Measurements from ENCODE around the gene HERC4. TPM values are rescaled to one million over a fixed set of nuclear protein-coding genes. Genes with fewer than 3 reads are reported as not detected.

Gene HERC4
- total RNA-seq, 1 donor from 2014 or later, result 42.3 TPM

GRCh38 chr10:68105820-68106219, 30.7 kb upstream of the HERC4 start:
- Mint-ChIP-seq H3K27ac (no peak overlapping the region), H3K36me3 (ENCODE audit: low read depth) (no peaks in the 10 kb centered on the region), H3K9me3 (no peaks in the 10 kb centered on the region), H3K27me3 (ENCODE audit: insufficient read depth) (peaks cover 7% of the 10 kb centered on the region), H3K4me3 (no peak overlapping the region), H3K4me1 (ENCODE audit: low read depth) (no peaks in the 10 kb centered on the region)
- no peak for DNase-seq (ENCODE audit: low spot score)
- intact Hi-C loops (cut with micrococcal nuclease), result no loop called here

DNA sequence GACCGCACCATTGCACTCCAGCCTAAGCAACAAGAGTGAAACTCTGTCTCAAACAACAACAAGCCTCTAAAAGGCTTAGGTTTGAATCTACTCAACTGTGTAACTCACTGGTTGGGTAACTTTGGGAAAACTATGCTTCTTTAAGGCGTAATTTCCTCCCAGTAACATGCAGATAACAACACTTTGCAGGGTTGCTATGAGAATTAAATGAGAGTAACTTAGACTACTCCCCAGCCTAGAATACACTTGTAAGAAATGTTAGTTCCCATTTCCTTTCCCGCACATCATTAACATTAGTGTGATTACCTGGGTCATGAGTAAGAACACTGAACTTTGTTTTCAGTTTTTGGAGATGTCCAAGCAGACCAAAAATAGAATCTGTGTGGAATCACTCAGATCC, 28.8 kb upstream of the HERC4 start:
- intact Hi-C loops (cut with micrococcal nuclease), result no loop called here
- Mint-ChIP-seq H3K9me3 (no peaks in the 10 kb centered on the region), H3K4me1 (ENCODE audit: low read depth) (no peaks in the 10 kb centered on the region), H3K36me3 (ENCODE audit: low read depth) (no peaks in the 10 kb centered on the region), H3K27me3 (ENCODE audit: insufficient read depth) (peaks cover 7% of the 10 kb centered on the region), H3K27ac (no peak overlapping the region), H3K4me3 (no peak overlapping the region)
- no peak for DNase-seq (ENCODE audit: low spot score)

DNA sequence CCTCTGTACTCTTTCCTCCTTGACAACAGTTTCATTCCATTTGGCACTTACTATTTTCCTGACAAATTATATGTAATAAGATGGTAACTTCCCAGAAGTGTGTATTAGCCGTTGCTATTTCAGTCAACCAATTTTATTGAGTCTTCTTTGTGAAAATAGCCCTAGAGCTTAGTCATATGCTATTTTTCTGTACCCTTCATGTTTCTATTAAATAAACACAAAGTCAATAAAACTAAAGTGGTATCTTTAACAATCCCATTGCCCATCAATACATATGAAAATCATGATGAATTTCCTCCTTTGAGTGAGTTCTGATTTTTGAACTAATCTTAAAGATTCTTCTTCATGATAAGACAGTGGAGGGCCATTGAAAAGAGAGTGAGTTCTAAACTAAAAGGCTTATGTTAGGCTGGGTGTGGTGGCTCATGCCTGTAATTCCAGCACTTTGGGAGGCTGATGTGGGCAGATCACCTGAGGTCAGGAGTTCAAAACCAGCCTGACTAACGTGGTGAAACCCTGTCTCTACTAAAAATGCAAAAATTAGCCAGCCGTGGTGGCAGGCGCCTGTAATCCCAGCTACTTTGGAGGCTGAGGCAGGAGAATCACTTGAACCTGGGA, 28.3 kb upstream of the HERC4 start:
- no peak for DNase-seq (ENCODE audit: low spot score)
- Mint-ChIP-seq H3K27ac (no peak overlapping the region), H3K4me3 (no peak overlapping the region), H3K27me3 (ENCODE audit: insufficient read depth) (peaks cover 8% of the 10 kb centered on the region), H3K9me3 (no peaks in the 10 kb centered on the region), H3K36me3 (ENCODE audit: low read depth) (no peaks in the 10 kb centered on the region), H3K4me1 (ENCODE audit: low read depth) (no peaks in the 10 kb centered on the region)
- intact Hi-C loops (cut with micrococcal nuclease), result no loop called here

- Mint-ChIP-seq H3K4me3 (no peak overlapping the region), H3K36me3 (ENCODE audit: low read depth) (no peaks in the 10 kb centered on the region), H3K27me3 (ENCODE audit: insufficient read depth) (peaks cover 10% of the 10 kb centered on the region), H3K4me1 (ENCODE audit: low read depth) (no peaks in the 10 kb centered on the region), H3K9me3 (no peaks in the 10 kb centered on the region), H3K27ac (no peak overlapping the region)
- intact Hi-C loops (cut with micrococcal nuclease), result no loop called here
- no peak for DNase-seq (ENCODE audit: low spot score)
Observed at GRCh38 chr10:68101066-68101465, 26.0 kb upstream of the HERC4 start.

DNA sequence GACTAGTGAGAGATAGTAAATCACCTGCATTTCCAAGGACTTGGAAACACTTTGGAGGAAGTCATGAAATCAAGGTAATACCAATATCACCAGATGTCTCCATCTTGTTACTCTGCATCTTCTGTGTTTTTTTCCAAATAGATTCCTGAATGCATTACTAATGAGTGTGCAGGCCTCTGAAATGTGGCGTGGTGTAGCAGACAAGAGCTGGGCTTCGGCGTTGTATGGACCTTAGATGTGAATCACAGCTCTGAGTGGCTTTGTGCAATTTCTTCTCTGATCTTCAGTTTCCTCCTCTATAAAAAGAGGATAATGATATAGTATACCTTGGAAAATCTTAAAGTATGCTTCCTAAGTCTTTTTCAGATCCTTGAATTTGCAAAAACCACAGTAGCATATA, 24.7 kb upstream of the HERC4 start:
- Mint-ChIP-seq H3K27me3 (ENCODE audit: insufficient read depth) (peaks cover 7% of the 10 kb centered on the region), H3K4me3 (no peak overlapping the region), H3K9me3 (no peaks in the 10 kb centered on the region), H3K36me3 (ENCODE audit: low read depth) (no peaks in the 10 kb centered on the region), H3K27ac (no peak overlapping the region), H3K4me1 (ENCODE audit: low read depth) (no peaks in the 10 kb centered on the region)
- DNase-seq (ENCODE audit: low spot score), result no peak
- intact Hi-C loops (cut with micrococcal nuclease), result no loop called here

- no peak for DNase-seq (ENCODE audit: low spot score)
- Mint-ChIP-seq H3K4me3 (no peak overlapping the region), H3K9me3 (no peaks in the 10 kb centered on the region), H3K36me3 (ENCODE audit: low read depth) (no peaks in the 10 kb centered on the region), H3K27me3 (ENCODE audit: insufficient read depth) (peaks cover 5% of the 10 kb centered on the region), H3K27ac (no peak overlapping the region), H3K4me1 (ENCODE audit: low read depth) (no peaks in the 10 kb centered on the region)
- intact Hi-C loops (cut with micrococcal nuclease), result no loop called here
Observed at GRCh38 chr10:68096913-68097516, 21.9 kb upstream of the HERC4 start.

DNA sequence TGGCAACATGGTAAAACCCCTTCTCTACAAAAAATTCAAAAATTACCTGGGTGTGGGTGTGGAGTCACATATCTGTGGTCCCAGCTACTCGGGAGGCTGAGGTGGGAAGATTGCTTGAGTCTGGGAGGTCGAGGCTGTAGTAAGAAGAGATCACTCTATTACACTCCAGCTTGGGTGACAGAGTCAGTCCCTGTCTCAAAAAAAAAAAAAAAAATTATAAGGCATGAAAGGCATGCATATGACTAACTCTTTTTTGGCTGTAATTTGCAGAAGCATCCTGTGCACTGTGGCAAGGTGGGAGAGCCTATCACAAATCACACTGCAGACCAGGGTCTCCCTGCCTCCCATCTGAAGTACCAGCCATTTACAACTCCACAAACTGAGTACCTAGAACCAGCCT, 20.1 kb upstream of the HERC4 start:
- DNase-seq (ENCODE audit: low spot score), result no peak
- Mint-ChIP-seq H3K27me3 (ENCODE audit: insufficient read depth) (peaks cover 5% of the 10 kb centered on the region), H3K27ac (no peak overlapping the region), H3K36me3 (ENCODE audit: low read depth) (no peaks in the 10 kb centered on the region), H3K4me3 (no peak overlapping the region), H3K4me1 (ENCODE audit: low read depth) (no peaks in the 10 kb centered on the region), H3K9me3 (no peaks in the 10 kb centered on the region)
- intact Hi-C loops (cut with micrococcal nuclease), result no loop called here

DNA sequence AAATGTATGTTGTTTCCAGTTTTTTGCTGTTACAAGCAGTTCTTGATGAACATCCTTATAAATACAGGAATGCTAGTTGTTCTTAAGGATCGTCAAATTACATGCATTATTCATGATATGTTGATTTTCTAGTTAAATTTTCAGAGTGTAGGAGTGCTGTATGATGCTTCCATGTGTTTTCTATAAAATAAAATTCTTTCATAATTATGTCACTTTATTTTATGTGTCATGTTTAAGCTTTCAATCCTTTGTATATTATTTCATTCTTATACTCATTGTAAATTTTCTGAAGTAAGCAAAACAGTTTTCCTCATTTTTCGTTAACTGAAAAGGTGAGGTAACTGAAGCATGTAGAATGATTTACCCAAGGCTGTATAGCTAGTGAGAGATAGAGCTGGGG, 17.4 kb upstream of the HERC4 start:
- Mint-ChIP-seq H3K9me3 (no peaks in the 10 kb centered on the region), H3K27me3 (ENCODE audit: insufficient read depth) (peaks cover 2% of the 10 kb centered on the region), H3K4me3 (no peak overlapping the region), H3K36me3 (ENCODE audit: low read depth) (no peaks in the 10 kb centered on the region), H3K4me1 (ENCODE audit: low read depth) (peaks cover 21% of the 10 kb centered on the region), H3K27ac (no peak overlapping the region)
- no peak for DNase-seq (ENCODE audit: low spot score)
- intact Hi-C loops (cut with micrococcal nuclease), result no loop called here

DNA sequence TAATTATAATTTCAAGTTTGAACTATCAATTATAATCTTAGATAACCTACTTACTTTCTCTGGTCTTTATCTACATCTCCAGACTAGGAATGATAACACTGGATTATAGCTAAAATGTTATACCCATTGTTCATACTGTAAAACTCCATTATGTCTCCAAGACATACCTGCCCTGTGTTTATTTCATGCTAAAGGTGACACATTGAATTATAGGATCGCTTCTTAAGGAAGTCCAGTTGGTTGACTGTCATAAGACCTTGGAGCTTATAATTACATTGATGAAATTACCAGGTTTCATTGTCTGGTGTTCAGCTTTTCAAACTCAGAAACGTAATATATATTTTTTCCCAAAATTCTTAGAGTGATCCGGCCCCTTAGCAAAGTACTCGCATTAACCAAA, 15.5 kb upstream of the HERC4 start:
- H3K4me1 Mint-ChIP-seq (ENCODE audit: low read depth), result peaks cover 24% of the 10 kb centered on the region

DNA sequence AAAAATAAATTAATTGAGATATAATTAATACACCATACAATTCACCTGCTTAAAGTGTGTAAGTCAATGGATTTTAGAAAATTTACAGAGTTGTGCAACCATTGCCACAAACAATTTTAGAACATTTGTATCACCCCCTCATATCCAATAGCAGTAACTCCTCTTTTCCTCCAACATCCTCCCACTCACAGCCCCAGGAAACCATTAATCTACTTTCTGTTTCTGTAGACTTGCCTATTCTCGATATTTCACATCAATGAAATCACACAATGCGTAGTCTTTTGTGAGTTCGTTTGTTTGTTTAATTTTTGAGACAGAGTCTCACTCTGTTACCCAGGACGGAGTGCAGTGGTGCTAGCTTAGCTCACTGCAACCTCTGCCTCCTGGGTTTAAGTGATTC, 13.7 kb upstream of the HERC4 start:
- Mint-ChIP-seq H3K4me1 (ENCODE audit: low read depth) (peaks cover 24% of the 10 kb centered on the region), H3K27ac (peak overlapping the region; percentile 4), H3K9me3 (no peaks in the 10 kb centered on the region), H3K27me3 (ENCODE audit: insufficient read depth) (peaks cover 2% of the 10 kb centered on the region), H3K4me3 (peak overlapping the region; percentile 1), H3K36me3 (ENCODE audit: low read depth) (no peaks in the 10 kb centered on the region)
- intact Hi-C loops (cut with micrococcal nuclease), result loop anchor here (1.0 kb wide), 1 partner anchor 13 kb away; the partner anchor contains the start of gene HERC4
- no peak for DNase-seq (ENCODE audit: low spot score)

More for the DNA sequence above, 15.5 kb upstream of the HERC4 start:
- DNase-seq (ENCODE audit: low spot score), result no peak
- Mint-ChIP-seq H3K36me3 (ENCODE audit: low read depth) (no peaks in the 10 kb centered on the region), H3K27ac (no peak overlapping the region), H3K27me3 (ENCODE audit: insufficient read depth) (peaks cover 2% of the 10 kb centered on the region), H3K9me3 (no peaks in the 10 kb centered on the region), H3K4me3 (no peak overlapping the region)
- intact Hi-C loops (cut with micrococcal nuclease), result no loop called here

GRCh38 chr10:68087685-68088401, 12.8 kb upstream of the HERC4 start:
- no peaks in the 10 kb centered on the region for H3K36me3 Mint-ChIP-seq (ENCODE audit: low read depth)
- H3K27ac Mint-ChIP-seq, result no peak overlapping the region
- H3K27me3 Mint-ChIP-seq (ENCODE audit: insufficient read depth), result peaks cover 6% of the 10 kb centered on the region
- no peak overlapping the region for H3K4me3 Mint-ChIP-seq
- no peaks in the 10 kb centered on the region for H3K9me3 Mint-ChIP-seq
- peaks cover 24% of the 10 kb centered on the region for H3K4me1 Mint-ChIP-seq (ENCODE audit: low read depth)
- intact Hi-C loops (cut with micrococcal nuclease), result loop anchor here (1.0 kb wide), 1 partner anchor 13 kb away; the partner anchor contains the start of gene HERC4
- DNase-seq (ENCODE audit: low spot score), result no peak

DNA sequence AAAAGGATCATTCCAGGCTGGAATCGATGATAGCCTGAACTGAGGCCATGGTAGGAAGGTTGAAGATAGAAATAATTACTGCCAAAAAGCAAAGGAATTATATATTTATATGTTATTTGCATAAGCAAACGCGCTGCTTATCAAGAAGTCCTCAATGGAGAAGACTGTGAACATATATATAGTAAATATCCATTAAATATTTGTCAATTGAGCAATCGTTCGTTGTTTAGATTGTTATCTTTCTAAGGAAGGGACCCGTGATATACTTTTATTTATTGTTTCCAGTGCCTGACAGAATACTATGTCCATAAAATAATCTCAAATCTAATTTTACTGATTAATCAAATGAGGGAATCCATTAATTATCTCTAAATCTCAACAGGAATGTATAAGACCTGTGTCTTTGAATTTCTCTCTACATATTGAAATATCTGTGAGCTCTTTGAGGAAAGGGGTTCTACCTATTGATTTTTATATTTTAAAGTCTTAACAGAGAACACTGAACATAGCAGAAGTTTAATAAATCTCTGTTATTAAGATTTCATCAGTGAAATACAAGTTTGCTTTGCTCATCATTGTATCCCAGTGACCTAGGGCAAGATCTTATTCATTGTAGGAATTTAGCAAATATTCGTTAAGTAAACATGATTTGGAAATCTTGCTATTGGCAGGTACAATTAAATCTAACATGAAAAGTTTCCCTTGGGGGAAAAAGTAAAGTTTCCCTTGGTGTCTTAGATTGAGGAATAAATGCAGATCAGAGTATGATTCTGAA, 12.0 kb upstream of the HERC4 start:
- intact Hi-C loops (cut with micrococcal nuclease), result no loop called here
- DNase-seq (ENCODE audit: low spot score), result no peak
- Mint-ChIP-seq H3K4me1 (ENCODE audit: low read depth) (peaks cover 24% of the 10 kb centered on the region), H3K27ac (no peak overlapping the region), H3K27me3 (ENCODE audit: insufficient read depth) (peaks cover 8% of the 10 kb centered on the region), H3K9me3 (no peaks in the 10 kb centered on the region), H3K4me3 (no peak overlapping the region), H3K36me3 (ENCODE audit: low read depth) (no peaks in the 10 kb centered on the region)

DNA sequence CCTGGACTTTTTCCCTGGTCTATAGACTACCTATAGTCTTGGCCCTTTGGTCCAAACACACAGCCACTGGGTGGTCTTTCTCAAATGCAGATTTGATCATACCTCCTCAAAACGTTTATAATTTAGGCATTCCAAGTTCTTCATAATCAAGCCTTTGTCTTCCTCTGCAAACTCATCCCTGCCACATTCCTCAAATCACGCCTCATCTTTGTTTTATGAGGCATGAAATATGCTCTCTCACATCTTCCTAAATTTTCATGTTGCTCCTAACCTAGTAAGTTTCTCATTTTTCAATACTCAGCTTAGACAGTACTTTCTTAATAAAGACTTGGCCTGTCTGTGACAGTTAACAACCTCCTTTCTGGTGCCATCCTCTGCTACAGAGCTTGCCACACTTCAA, 10.9 kb upstream of the HERC4 start:
- no peak overlapping the region for H3K4me3 Mint-ChIP-seq
- H3K27ac Mint-ChIP-seq, result no peak overlapping the region
- no peaks in the 10 kb centered on the region for H3K9me3 Mint-ChIP-seq
- H3K36me3 Mint-ChIP-seq (ENCODE audit: low read depth), result no peaks in the 10 kb centered on the region
- H3K4me1 Mint-ChIP-seq (ENCODE audit: low read depth), result peaks cover 24% of the 10 kb centered on the region
- H3K27me3 Mint-ChIP-seq (ENCODE audit: insufficient read depth), result peaks cover 10% of the 10 kb centered on the region
- intact Hi-C loops (cut with micrococcal nuclease), result no loop called here
- DNase-seq (ENCODE audit: low spot score), result no peak

All from activated T-helper 1 cell treated with anti-CD3 and anti-CD28 coated beads, Interleukin-12 subunit alpha, Interleukin-12 subunit beta, Interleukin-2, Interleukin-4 antibody, amounts not matched to agents 30 ng/mL and 10 ng/mL and 1 ng/mL, durations not matched to agents 14 hours and 24 hours and 36 hours (primary cell).